Activated CD4-positive, alpha-beta T cell treated with anti-CD3 and anti-CD28 coated beads, Interleukin-2, amount 50 U/mL, for 24 hours (primary cell): Measurements from ENCODE around the gene PTP4A2.
A peak's percentile ranks its signal among the peaks of the same experiment; 100 is the strongest.

Experiments
- DNase-seq, 2 donors: peaks; one replicate each; pipeline ENCODE4 v3.0.0-alpha.2; 2020; ENCODE audit warnings: low read depth in 1 of 2, low spot score in 1 of 2

PTP4A2 gene

DNA sequence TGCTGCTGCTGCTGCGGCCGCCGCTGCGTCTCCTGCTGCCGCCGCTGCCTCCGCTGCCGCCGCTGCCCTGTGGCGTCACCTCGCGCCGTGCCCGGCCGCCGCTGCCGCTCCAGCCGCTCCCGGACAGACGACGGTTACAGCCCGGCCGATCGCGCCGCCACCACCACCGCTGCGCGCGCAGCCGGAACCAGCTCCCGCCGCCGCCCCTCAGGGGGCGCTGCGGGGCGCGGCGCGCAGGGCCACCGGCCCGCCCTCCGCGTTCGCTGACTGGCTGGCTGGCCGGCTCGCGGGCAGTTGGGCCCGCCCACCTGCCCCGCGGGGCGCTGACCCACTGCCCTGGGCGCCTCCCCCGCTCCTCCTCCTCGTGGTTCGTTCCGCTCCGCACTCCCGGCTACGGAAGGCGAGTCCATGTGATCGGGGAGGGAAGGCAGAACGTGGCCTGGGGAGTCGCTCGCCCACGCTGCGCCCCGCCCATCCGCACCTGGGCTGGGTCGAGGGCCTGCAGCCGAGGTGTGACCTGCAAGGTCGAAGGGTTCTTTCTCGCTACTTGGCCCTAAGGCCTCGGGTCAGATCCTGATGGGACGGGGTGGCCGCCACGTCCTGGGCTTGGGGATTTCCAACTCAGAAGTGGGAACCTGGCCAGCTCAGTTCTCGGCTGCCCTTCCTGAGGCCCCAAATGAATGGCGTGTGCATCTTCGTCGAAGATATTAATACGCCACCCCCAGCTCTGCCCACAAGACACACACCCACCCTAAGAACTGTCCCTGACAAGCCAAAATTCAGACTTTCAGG lies at the start of gene PTP4A2:
PTP4A2 (minus strand) TSS at position 185 of the 792 bp plus-strand sequence. CDS start 19,303 bp downstream, outside the sequence.
- DNase-seq, result peak; percentile 73 to 76

DNA sequence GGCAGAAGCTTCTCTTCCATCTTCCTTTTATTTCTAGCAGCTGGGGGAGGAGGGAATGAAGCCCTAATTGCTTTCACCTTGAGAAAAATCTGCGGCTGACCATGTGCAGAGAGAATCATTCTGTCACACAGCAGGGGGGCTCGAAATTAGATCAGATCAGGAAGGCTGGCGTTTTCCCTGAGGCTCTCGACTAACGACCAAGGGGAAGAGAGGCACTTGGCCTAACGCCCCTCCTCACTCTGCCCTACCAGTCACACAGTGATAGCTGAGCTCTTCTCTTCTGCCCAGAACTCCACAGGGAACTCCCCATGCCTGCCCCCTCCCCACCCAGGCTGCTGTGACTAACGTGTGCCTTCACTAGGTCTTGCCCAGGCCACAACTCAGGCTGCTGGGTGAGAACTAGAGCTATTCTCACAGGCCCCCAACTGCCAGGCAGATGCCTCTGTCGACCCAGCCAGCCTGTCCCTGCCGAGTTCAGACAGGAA lies 49.0 kb upstream of the PTP4A2 start:
- no peak for DNase-seq

DNA sequence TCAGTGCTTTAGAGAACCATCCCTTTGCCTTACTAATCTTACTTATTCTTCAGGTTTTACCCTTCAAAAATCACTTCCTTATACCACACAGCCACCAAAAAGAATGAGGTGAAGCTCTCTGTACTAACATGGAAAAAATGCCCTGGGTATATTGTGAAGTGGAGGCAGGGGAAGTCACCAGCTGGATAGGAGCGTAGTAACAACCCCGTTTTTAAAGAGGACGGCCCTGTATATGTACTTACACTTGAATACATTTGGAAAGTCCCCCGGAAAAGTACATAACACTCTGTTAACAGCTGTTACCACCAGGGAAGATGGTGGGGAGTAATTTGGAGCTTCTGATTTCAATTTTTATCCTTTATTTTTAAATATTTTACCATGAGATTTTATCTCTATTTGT lies 47.3 kb upstream of the PTP4A2 start:
- DNase-seq, result no peak

DNA sequence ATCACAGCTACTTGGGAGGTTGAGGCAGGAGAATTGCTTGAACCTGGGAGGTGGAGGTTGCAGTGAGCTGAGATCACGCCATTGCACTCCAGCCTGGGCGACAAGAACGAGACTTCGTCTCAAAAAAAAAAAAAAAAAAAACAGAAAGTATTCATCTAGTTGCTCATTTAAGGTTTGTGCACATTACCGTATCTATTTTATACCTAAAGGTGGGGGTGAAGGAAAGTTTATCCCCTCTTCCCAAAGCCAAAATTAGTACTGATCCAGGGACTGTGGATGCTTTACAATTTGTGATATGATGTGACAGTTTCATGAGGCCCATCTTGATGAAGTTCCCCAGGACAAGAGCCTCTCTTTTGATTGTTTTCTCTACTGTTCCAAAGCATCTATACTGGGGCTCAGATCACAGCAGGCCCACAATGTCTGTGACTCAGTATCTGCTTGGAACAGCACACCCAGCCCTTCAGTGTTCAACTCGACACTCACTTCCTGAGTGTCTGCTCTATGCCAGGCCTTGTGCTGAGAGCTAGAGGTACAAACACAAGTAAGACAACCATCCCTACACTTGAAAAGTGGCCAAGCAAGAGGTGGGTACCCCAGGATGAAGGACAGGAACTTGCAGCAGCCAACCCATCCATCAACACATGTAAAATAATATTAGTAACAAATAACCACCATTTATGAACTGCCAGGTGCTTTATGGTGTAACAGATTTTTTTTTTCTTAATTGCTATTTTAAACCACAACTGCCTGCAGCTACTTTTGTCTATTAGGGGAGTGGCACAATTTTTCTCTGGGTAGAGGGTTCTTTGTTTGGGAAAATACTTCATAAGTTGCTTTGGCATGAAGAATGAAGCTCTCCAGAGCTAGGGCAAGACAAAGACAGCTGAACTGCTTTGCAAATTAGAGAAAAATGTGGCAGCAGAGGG lies 46.5 kb upstream of the PTP4A2 start:
- DNase-seq, result peak in 1 of 2 donors; percentile 17

DNA sequence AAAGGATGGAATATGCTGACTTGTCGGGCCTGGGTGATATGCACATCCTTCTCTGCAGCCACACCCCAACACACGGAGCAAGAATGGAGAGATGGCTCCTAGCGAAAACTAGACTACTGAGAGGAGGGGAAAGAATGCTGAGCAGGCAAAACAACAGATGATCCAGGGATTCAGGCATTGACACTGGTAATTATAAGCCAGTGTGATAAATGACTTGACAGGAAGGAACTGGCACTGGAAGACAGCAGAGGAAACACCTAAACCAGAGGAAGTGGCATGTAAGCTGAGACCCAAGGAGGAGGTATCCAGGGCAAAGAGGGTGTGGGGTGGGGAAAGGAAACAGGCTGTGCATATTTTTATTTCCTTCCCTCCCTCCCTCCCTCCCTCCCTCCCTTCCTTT lies 43.8 kb upstream of the PTP4A2 start:
- no peak for DNase-seq

DNA sequence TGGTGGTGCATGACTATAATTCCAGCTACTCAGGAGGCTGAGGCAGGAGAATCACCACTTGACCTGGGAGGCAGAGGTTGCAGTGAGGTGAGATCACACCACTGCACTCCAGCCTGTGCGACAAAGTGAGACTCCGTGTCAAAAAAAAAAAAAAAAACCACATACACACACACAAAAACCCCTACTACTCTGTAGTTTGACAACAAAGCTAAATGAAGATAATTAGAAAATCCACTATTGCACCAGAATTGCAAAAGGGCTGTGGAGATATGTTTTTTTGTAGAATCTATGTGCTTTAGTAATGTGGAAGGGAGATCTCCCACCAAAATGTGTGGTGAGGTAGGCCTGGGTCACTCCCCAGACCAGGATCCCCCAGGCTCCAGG lies 43.3 kb upstream of the PTP4A2 start:
- no peak for DNase-seq

DNA sequence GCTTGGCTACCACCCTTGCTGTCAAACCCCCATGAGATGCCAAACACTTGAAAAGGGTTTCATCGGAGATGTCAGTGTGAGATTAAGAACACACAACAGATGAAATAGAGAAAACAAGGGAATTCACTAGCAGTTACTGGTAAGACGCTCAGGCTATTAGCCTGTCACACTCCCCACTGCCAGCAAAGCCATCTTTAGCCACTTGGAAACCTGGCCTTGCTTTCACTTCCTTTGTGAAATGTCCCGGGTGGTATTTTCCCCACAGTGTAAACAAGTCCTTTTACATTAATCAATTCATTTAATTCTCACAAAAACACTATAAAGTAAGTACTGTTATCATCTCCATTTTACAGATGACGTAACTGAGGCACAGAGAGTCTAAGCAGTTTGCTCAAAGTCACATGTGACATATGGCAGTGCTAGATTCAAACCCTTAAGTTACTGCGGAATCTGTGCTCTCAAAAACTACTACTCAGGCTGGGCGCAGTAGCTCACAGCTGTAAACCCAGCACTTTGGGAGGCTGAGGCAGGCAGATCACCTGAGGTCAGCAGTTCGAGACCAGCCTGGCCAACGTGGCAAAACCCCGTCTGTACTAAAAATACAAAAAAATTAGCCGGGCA lies 42.8 kb upstream of the PTP4A2 start:
- DNase-seq, result no peak

DNA sequence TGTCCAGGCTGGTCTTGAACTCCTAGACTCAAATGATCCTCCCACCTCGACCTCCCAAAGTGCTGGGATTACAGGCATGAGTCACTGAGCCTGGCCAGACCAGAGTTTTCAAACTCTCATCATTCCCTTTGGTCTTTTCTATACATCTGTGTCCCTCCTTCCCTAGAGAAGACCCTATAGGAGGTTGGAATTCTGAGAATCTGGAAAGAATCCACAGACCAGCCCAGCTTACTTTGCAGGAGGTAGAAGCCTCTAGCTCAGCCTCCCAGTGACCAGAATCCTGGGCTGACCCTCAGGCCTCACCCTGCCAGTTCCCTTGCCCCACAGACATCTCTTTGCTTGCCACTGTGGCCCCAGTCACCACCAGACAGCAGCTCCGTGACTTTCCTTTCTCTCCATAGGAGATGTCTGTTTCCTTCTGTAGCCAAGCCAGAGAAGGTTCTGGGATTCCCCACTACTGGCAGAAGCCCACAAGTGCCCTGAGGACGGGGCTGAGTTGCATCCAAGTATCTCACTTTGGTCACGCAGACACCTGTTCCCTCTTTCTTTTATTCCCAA lies 40.8 kb upstream of the PTP4A2 start:
- no peak for DNase-seq

DNA sequence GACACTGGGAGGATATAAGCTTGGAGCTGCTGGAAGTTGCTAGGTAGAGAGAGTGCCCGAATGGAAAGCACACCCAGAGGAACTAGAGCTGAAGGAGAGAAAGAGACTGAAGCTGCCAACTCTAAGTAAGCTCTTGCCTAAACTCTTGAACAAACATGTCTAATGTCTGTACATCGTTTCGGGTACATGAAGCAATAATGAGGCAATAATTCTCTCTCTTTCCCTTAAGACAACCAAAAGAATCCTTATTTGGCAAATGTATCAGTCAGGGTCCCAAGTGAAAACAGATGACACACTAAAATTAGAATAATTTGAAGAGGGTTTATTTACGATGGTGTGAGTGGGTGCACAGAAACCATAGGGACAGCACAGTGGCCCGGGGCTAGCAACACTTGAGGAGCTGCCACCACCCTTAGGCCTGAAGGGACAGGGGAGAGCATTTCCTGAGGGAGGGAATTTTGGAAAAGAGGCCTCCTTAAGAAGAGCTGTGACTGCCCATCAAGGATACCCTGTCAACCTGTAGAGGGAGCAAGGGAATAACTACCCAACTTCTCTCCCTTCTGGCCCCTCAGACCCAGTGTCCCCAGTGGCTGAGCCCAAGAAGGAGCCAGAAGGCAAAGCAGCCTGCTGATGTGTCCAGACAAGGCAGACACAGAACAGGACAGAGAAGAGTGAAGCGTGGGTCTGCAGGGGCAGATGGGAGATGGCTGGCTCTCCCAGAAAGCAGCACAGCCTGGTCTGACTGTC lies 39.4 kb upstream of the PTP4A2 start:
- no peak for DNase-seq

DNA sequence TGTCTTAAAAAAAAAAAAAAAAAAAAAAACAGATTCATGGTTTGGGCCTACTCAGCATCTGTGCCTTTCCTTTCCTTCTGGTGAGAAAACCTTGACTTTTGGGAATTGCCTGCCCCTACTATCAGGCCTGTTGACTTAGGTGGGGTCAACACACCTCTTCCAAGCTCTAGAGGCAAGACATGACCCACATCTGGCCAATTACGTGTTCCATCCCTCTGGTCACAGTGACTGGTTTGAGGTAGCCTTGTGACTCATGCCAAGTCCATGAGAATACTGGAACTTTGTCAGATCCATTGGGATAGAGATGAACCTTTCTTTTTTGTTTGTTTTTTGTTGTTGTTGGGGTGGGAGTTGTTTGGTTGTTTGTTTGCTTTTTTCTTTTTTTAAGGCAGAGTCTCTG lies 38.2 kb upstream of the PTP4A2 start:
- DNase-seq, result no peak

DNA sequence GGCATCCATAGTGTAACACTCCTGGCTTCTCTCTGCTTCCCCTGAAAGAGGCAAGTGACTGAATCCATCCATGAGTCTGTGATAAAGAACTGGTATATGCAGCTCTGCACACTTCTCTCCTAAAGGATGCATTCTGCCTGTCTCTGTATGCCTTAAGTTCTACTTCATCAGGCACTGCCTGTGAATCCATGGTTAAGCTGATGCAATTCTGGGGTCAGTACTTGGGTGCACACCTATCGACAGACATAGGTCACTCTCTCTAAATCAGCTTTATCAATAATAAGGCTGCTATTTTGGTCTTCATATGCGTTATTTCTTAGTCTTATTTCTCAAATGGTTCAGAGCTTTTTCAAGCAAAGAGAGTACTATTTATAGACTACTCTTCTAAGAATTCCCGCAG lies 32.7 kb upstream of the PTP4A2 start:
- no peak for DNase-seq

DNA sequence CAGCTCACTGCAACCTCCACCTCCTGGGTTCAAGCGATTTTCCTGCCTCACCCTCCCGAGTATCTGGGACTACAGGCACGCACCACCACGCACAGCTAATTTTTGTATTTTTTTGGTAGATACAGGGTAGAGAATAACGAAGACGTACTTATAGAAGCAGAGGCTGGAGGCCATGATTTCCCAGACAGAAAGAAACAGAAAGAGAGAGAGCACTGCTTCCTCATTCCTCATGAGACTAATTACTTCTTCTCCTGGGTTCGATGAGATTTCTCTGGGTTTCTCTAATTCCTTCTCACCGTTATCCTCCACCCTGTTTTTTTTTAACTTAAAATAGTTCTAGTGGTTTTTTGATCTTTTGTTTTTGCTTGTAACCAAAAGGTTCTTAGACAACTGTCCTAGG lies 23.4 kb upstream of the PTP4A2 start:
- DNase-seq, result no peak

DNA sequence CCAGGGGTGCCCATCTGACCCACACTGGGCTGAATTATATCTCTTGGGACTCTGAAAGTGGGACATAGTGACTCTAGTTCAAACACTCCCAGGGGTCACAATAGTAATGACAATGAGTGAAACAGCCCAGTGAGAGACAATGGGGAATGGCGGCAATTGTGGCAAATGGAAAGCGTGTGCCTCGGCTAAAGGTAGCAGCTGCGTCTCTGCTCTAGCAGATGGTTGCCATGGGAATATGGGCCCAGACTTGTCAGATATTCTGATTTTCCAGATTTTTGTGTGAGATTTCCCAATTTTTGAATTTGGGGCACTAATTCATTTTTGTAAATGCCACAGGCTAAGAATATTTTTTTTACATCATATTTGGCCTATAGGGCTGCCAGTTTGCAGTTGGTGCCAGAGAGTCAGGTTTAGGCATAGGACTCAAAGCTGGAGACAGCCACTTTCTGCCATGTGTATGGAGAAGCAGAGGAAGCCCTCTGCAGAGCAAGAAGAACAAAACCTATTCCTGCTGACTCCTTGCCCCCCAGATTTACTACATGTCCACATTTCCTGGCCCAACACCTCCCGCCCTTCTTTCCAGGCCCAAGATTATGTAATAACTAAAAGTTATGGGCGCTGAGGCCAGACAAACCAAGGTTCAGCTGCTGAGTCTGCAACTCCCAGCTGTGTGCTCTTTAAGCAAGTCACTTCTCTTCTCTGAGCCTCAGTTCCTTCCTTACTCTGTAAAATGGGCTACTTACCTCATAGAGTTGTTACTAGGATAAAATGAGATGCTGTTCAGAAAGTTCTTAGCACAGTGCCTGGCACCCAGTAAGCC lies 21.6 kb upstream of the PTP4A2 start:
- no peak for DNase-seq

DNA sequence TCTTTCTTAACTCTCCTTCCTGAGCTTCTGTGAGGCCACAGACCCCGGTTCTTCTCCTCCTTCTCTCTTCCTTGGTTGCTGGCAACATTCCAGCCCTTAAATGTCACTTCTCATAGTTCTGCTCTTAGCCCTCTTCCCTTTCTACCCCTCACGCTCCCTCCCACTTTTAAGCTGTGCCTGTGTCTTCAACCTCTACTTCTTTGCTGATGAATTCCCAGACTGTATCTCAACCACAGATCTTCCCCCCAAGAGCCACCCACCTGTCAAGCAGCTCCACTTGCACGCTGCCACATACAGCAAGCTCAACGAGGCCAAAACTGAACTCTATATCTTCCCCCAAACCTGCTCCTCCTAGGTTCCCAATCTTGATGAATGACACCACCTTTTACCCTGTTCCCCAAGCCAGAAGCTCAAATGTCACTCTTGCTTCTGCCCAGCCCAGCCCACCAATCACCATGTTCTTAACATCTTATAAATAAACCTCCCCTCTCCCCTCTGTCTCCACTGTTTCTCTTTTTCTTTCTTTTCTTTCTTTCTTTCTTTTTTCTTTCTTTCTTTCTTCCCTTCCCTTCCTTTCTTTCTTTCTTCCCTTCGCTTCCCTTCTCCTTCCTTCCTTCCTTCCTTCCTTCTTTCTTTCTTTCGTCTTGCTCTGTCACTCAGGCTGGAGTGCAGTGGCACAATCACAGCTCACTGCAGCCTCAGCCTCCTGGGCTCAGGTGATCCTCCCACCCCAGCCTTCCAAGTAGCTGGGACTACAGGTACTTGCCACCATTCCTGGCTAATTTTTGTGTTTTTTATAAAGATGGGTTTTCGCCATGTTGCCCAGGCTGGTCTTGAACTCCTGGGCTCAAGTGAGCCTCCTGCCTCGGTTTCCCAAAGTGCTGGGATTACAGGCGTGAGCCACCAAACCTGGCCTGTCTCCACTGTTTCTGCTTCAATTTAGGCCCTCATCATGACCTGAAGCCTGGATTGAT lies 19.8 kb upstream of the PTP4A2 start:
- DNase-seq, result peak in 1 of 2 donors; percentile 60

DNA sequence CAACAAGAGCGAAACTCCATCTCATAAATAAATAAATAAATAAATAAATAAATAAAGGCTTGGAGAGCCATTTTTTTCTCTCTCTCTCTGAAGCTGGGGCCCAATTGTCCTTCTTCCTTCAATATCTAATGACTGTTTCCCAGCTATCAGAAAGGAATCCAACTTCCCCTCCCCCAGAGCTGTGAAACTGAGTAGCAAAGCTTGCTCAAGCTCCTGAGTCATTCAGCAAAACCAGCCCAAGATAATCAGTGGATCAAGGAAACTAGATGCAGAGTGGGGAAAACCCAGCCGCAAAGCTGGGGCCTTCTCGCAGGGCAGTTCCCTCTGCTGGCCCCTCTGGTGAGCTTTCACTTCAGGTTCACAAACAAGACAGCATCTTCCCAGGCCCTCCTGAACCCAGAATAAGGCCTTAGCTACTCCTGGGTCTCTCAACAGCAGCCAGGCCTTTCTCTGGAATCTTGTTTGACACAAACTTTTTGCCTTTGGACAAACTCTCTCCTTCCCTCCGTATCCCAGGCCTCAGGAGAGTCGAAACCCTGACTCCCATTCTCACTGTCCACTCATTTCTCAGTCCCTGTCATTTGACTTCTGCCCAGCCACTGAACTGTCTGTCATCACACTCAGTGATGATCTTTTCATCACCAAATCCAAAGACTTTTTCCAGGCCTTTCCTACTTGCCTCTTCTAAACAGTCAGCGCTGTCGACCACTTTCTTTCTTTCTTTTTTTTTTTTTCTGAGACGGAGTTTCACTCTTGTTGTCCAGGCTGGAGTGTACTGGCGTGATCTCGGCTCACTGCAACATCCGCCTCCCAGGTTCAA lies 18.0 kb upstream of the PTP4A2 start:
- peak; percentile 56 to 87 for DNase-seq

DNA sequence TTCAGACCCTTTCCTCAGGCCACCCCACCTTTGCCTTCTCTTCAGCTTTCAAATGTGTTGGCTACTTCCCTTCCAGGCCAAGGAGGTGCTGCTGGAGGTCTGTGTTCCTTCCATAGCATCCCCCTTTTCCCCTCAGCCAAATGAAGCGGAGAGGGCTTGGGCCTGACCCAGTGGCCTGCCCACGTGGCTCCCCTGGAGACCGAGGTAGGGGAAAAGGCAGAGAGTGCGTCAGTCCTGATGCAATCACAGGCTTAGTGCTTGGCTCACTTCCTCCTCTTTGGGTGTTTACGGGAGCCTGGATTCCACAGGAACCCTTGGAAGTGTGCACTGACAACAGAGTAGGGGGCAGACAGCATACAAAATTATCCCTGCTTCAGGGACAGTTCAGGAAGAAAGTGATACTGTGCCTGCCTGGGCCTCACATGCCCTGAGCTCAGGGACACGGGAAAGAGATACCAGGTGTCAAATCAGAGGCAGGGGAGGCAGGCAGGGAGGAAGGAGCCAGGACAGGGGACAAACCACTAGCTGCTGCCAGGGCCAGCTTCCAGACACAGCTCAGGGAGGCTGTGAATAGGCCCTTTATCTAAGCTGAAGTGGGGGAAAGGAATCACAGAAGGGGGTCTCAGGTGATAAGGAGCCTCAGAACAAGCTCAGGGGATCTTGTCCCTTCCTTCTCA lies 16.6 kb upstream of the PTP4A2 start:
- DNase-seq, result no peak

DNA sequence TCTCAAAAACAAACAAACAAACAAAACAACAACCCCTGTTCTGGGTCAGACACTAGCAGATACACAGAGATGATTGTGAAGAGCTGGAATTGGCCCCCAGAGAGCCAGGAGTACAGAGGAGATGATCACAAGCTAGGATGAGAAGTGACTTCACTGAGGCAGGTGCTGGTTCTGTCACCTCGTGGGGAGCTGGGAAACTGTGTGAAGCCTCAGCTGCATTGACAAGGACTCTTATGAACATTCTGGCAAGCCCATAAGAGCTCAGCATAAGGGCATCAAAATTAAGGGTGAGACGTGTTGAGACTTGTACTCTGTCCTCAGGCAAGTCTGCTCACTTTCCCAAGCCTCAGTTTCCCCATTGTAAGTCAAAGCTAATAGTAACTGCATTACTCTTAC lies 14.7 kb upstream of the PTP4A2 start:
- no peak for DNase-seq
